HAP-1 (cell line): ENCODE data around the gene AFF1.
A peak's percentile ranks its signal among the peaks of the same experiment; 100 is the strongest.

ENCODE experiments used
- DNase-seq, 2 experiments: peaks; one replicate each; pipeline ENCODE4 v3.0.0-alpha.2; 2016 to 2020; ENCODE audit warnings: low spot score in 2 of 2
- H3K27me3 ChIP-seq: fragments of 250-450 bp; sonication (Bioruptor Pico); 2 replicates; pipeline ENCODE4 v1.5.1; 2020; ENCODE audit warnings: low read depth, mild to moderate bottlenecking, moderate library complexity
- H3K36me3 ChIP-seq: fragments of 250-450 bp; sonication (Bioruptor Pico); replicated peaks from 2 replicates; pipeline ENCODE4 v1.5.1; 2020; ENCODE audit warnings: mild to moderate bottlenecking
- H3K4me1 ChIP-seq: fragments of 250-450 bp; sonication (Bioruptor Pico); 2 replicates; pipeline ENCODE4 v1.5.1; 2020; ENCODE audit warnings: mild to moderate bottlenecking
- H3K4me3 ChIP-seq: fragments of 250-450 bp; sonication (Bioruptor Pico); 2 replicates; pipeline ENCODE4 v1.5.1; 2020; ENCODE audit warnings: mild to moderate bottlenecking, moderate library complexity
- H3K9me3 ChIP-seq: fragments of 250-450 bp; sonication (Bioruptor Pico); 2 replicates; pipeline ENCODE4 v1.5.1; 2020; ENCODE audit warnings: mild to moderate bottlenecking, moderate library complexity
- in situ Hi-C: fragments of 300-500 bp; cut with MboI; formaldehyde crosslinking; loops from 3 replicates; pipeline ENCODE4 v1.14.3; 2020; ENCODE audit warnings: low sequenced_read_pairs, inconsistent platforms, mixed read lengths

The AFF1 gene

DNA sequence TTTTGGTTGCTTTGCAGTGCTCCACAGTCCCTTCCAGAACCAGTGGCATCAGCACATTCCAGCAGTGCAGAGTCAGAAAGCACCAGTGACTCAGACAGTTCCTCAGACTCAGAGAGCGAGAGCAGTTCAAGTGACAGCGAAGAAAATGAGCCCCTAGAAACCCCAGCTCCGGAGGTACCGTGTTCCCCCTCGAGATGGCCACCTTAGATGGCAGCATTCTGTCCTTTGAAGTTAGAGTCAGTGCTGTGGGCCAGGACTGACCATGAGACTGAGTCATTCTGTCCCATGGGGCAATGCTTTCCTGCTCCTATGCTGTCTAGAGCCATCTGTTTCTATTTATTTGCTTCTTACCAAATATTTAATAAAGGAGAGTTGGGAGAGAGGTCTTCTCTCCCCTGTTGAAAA, 173.3 kb downstream of the AFF1 start:
- Histone ChIP-seq H3K4me1 (no peaks in the 10 kb centered on the region), H3K9me3 (no peaks in the 10 kb centered on the region), H3K4me3 (no peak overlapping the region), H3K27me3 (no peaks in the 10 kb centered on the region), H3K36me3 (peaks cover 3% of the 10 kb centered on the region)
- in situ Hi-C loops = no loop called here
- no peak for DNase-seq

GRCh38 chr4:87109121-87109520, 174.3 kb downstream of the AFF1 start:
- Histone ChIP-seq H3K9me3 (no peaks in the 10 kb centered on the region), H3K36me3 (peaks cover 3% of the 10 kb centered on the region), H3K4me1 (no peaks in the 10 kb centered on the region), H3K27me3 (no peaks in the 10 kb centered on the region), H3K4me3 (no peak overlapping the region)
- no peak for DNase-seq
- in situ Hi-C loops = no loop called here

- no peak for DNase-seq
- Histone ChIP-seq H3K4me1 (no peaks in the 10 kb centered on the region), H3K4me3 (no peak overlapping the region), H3K36me3 (peaks cover 6% of the 10 kb centered on the region), H3K27me3 (no peaks in the 10 kb centered on the region), H3K9me3 (no peaks in the 10 kb centered on the region)
- in situ Hi-C loops = no loop called here
These were observed 175.1 kb downstream of the AFF1 start for GRCh38 chr4:87109945-87110344.

GRCh38 chr4:87112063-87112462, 177.3 kb downstream of the AFF1 start:
- DNase-seq = no peak
- Histone ChIP-seq H3K36me3 (peaks cover 18% of the 10 kb centered on the region), H3K9me3 (no peaks in the 10 kb centered on the region), H3K4me1 (no peaks in the 10 kb centered on the region), H3K4me3 (no peak overlapping the region), H3K27me3 (no peaks in the 10 kb centered on the region)
- in situ Hi-C loops = no loop called here

DNA sequence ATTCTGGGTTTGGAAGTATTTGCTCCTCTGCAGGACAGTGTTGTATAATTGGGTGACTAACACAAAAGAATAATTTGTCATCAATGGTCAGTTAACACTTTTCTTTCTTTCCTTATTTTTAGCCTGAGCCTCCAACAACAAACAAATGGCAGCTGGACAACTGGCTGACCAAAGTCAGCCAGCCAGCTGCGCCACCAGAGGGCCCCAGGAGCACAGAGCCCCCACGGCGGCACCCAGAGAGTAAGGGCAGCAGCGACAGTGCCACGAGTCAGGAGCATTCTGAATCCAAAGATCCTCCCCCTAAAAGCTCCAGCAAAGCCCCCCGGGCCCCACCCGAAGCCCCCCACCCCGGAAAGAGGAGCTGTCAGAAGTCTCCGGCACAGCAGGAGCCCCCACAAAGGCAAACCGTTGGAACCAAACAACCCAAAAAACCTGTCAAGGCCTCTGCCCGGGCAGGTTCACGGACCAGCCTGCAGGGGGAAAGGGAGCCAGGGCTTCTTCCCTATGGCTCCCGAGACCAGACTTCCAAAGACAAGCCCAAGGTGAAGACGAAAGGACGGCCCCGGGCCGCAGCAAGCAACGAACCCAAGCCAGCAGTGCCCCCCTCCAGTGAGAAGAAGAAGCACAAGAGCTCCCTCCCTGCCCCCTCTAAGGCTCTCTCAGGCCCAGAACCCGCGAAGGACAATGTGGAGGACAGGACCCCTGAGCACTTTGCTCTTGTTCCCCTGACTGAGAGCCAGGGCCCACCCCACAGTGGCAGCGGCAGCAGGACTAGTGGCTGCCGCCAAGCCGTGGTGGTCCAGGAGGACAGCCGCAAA, 179.6 kb downstream of the AFF1 start:
- in situ Hi-C loops = no loop called here
- H3K9me3 ChIP-seq = no peaks in the 10 kb centered on the region
- DNase-seq = no peak
- H3K4me3 ChIP-seq = no peak overlapping the region
- H3K4me1 ChIP-seq = peaks cover under 1% of the 10 kb centered on the region; the same call in 1 of the 2 replicates
- H3K27me3 ChIP-seq = no peaks in the 10 kb centered on the region
- H3K36me3 ChIP-seq = peaks cover 21% of the 10 kb centered on the region

DNA sequence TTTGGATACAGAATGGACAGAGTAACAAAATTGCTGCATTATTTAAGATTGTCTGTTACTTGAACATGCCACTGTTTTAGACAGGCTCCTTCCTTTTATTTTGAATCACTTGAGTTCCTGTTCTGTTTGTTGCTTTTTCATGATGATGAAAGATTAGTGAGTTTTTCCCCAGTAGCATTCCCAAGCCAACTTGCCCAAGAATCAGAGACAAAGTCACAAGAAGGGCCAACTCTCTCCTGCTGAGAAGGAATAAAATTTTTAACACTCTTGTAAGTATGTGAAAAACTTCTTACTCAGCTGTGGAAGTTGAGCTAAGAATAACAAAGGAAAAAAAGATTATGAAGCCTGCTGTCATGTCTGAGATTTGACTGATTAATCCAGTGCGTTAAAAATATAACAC, 181.4 kb downstream of the AFF1 start:
- no peak for DNase-seq
- no peaks in the 10 kb centered on the region for H3K27me3 ChIP-seq
- in situ Hi-C loops = no loop called here
- H3K36me3 ChIP-seq = peaks cover 22% of the 10 kb centered on the region
- H3K4me1 ChIP-seq = peaks cover 2% of the 10 kb centered on the region; the same call in 1 of the 2 replicates
- H3K9me3 ChIP-seq = no peaks in the 10 kb centered on the region
- no peak overlapping the region for H3K4me3 ChIP-seq

- Histone ChIP-seq H3K4me3 (no peak overlapping the region), H3K36me3 (peaks cover 22% of the 10 kb centered on the region), H3K4me1 (peaks cover 2% of the 10 kb centered on the region; the same call in 1 of the 2 replicates), H3K9me3 (no peaks in the 10 kb centered on the region), H3K27me3 (no peaks in the 10 kb centered on the region)
- in situ Hi-C loops = no loop called here
- DNase-seq = no peak
These were observed 182.4 kb downstream of the AFF1 start for GRCh38 chr4:87117051-87117731.

DNA sequence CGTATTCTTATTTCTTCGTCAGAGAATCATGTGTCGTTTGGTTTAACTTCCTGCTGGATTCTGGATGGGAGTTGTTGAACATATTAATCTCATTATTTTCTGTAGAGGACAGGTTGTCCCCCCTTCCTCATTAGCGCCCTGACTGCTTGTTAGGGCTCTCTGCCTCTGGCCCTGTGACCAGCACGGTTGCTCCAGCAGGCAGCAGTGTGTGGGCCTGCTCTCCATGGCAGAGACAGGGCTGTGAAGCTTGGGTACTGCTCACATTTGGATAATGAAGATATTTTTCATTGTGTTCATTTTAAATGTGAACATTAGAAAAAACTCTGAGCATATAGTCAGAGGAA, 182.9 kb downstream of the AFF1 start:
- in situ Hi-C loops = no loop called here
- peaks cover 22% of the 10 kb centered on the region for H3K36me3 ChIP-seq
- H3K4me1 ChIP-seq = peaks cover 2% of the 10 kb centered on the region; the same call in 1 of the 2 replicates
- DNase-seq = no peak
- H3K4me3 ChIP-seq = no peak overlapping the region
- H3K9me3 ChIP-seq = no peaks in the 10 kb centered on the region
- no peaks in the 10 kb centered on the region for H3K27me3 ChIP-seq

- in situ Hi-C loops = no loop called here
- no peaks in the 10 kb centered on the region for H3K9me3 ChIP-seq
- peaks cover 2% of the 10 kb centered on the region; the same call in 1 of the 2 replicates for H3K4me1 ChIP-seq
- no peaks in the 10 kb centered on the region for H3K27me3 ChIP-seq
- H3K36me3 ChIP-seq = peaks cover 22% of the 10 kb centered on the region
- no peak overlapping the region for H3K4me3 ChIP-seq
- DNase-seq = no peak
These were observed 183.6 kb downstream of the AFF1 start for GRCh38 chr4:87118421-87118820.

DNA sequence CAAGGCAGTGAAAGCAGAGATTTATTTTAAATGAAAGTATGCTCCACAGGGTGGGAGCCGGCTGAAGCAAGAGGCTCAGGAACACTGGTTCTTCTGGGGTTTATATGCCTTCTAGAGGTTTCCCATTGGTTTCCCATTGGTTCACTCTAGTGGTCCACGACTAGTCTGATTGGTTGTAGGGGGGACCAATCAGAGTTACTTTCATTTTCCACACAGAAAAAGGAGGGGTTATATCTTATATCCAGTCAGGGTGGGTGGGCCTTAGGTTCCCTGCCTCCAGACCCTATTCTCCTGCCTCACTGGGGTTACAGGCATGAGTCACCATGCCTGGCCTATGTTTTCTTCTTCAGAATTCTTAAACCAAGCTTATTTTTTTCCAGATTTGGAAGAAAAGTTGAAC, 184.0 kb downstream of the AFF1 start:
- Histone ChIP-seq H3K9me3 (no peaks in the 10 kb centered on the region), H3K27me3 (no peaks in the 10 kb centered on the region), H3K4me3 (no peak overlapping the region), H3K4me1 (peaks cover 2% of the 10 kb centered on the region; the same call in 1 of the 2 replicates), H3K36me3 (peaks cover 22% of the 10 kb centered on the region)
- peak in 1 of 2 experiments; percentile 17 for DNase-seq
- in situ Hi-C loops = no loop called here

GRCh38 chr4:87120010-87120409, 185.2 kb downstream of the AFF1 start:
- no peak for DNase-seq
- Histone ChIP-seq H3K9me3 (no peaks in the 10 kb centered on the region), H3K4me1 (peaks cover 5% of the 10 kb centered on the region; the same call in 1 of the 2 replicates), H3K36me3 (peaks cover 21% of the 10 kb centered on the region), H3K27me3 (no peaks in the 10 kb centered on the region), H3K4me3 (no peak overlapping the region)
- in situ Hi-C loops = no loop called here

DNA sequence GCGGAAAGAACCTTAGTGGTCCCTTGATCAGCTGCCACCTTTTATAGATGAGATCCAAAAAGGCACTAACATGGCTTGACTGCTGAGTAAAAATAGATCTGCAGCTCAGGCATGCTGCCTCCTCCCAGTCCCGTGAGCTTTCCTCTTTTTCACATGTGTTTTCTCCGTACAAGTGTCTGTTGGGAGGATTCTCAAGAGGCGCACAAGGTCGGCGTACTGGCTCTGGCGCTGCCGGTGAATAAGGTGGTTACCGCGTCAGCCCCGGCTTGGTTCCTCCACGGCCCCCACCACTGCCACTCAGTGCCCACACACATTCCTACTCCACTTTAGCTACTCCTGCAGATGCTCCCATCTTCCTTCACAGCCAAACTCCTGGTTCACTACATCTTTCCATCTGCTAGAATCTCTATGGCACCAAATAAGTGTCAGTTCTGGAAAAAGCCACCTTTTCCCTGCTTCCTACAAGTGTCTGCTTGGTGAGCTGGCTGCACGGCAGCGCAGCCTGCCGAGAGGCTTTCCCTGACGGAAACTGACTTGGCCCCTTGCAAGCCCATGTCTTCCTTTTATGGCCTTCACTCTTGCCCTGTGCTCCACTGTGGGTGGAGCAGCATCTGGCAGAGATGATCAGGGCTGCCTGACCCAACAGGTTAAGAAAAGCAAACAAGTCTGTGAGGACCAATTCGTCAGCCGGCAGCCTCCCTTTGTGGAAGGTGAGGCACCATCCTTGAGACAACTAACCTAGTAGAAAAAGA, 185.8 kb downstream of the AFF1 start:
- peaks cover 22% of the 10 kb centered on the region for H3K36me3 ChIP-seq
- no peak for DNase-seq
- no peaks in the 10 kb centered on the region for H3K27me3 ChIP-seq
- H3K9me3 ChIP-seq = no peaks in the 10 kb centered on the region
- H3K4me1 ChIP-seq = peaks cover 5% of the 10 kb centered on the region; the same call in 1 of the 2 replicates
- no peak overlapping the region for H3K4me3 ChIP-seq
- in situ Hi-C loops = no loop called here

GRCh38 chr4:87121341-87122065, 186.7 kb downstream of the AFF1 start:
- Histone ChIP-seq H3K9me3 (no peaks in the 10 kb centered on the region), H3K27me3 (no peaks in the 10 kb centered on the region), H3K4me3 (no peak overlapping the region), H3K4me1 (peaks cover 5% of the 10 kb centered on the region; the same call in 1 of the 2 replicates), H3K36me3 (peaks cover 18% of the 10 kb centered on the region)
- no peak for DNase-seq
- in situ Hi-C loops = no loop called here
